HG03108 (cell line): ENCODE results near the gene APBB2.

Source experiments
- ATAC-seq: cut with Tn5 transposase; IDR thresholded peaks from one replicate; pipeline ENCODE4 v1.9.1; 2021; ENCODE audit warnings: moderate library complexity; ENCODE audit not compliant: unreplicated experiment

Gene APBB2

DNA sequence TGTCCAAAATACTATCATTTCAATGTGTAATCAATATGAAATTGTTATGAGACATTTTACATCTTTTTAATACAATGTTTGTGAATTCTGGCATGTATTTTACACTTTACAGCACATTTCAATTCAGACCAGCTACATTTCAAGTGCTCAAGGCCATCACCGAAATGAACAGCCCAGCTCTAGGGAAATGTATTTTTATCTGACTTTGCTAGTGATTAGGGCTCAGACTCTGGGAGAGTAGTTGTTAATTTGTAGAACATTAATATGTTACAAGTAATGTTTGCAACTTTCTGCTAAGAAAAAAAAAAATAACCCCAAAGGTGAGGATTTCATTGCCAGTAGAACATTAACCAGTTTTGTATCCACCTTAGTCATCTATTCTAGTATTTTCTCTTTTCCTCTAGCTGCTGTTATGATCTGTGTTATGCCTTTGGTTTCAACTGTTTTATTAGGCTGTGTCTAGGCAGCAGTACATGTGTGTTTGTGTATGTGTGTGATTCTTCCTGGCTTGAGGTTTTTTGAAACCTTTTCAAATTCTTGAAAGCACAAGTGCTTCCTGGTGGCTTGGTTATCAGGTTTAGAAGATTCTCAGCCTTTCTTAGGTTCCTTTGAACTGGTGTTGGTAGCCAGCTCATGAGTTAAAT is 338.7 kb downstream of the APBB2 start:
- peak; percentile 64 for ATAC-seq

GRCh38 chr4:40874901-40875300 is 339.4 kb downstream of the APBB2 start:
- ATAC-seq, result no peak

DNA sequence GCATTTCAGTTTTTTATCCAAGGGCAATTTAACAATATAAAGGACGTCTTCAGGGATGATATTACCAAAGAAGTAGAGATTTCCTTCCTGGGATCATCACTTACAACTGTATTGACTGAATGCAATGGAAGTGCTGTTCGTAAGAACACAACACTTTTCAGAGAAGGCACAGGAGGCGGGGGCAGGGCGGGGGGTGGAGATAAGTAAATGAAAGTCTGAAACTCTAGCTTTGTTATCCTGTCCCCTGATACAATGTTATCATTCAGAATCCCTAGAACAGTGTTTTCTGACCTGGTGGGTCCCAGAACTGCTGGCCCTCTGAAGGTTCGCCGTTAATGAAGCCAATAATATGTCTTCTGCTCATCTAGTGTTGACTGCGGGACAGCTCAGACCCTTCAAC is 340.0 kb downstream of the APBB2 start:
- ATAC-seq, result no peak

GRCh38 chr4:40871695-40872250 is 342.6 kb downstream of the APBB2 start:
- ATAC-seq, result no peak

- ATAC-seq, result no peak
Observed at GRCh38 chr4:40870150-40870549, 344.2 kb downstream of the APBB2 start.

GRCh38 chr4:40865696-40866095 is 348.6 kb downstream of the APBB2 start:
- no peak for ATAC-seq

GRCh38 chr4:40864531-40864930 is 349.8 kb downstream of the APBB2 start:
- ATAC-seq, result no peak

DNA sequence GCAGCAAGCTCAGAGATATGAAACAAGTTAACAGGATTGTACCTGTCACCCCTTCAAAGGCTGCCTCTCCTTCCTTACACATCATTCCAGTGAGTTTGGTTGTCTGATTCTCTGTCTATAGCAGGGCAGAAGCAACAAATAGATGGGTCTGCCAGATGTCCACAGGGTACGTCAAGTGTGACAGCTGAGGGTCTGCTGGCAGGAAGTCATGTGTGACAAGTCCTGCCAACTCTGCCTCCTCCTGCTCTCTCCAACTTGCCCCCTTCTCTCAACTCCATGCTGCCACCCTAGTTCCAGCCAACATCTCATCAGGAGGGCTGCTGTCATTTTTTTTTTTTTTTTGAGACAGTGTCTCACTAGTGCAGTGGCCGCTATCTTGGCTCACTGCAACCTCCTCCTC is 355.4 kb downstream of the APBB2 start:
- ATAC-seq, result no peak

DNA sequence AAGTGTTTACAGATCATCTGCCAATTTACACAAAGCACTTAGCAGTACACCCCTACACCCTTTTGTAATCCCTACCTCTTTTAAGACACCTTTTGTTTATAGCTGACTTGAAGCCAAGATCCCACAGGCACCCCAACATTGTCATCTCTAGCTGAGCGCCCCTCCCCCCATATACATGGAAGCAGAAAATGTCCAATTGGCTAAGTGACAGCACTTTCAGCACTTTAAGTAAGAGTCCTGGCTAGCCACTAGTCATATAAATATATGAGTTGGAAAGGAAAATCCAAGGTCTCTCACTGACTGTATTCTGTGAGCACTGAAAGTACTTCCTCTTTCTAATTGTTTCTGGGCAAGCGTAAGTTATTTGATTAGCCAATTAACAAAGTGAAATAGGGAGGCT is 356.4 kb downstream of the APBB2 start:
- no peak for ATAC-seq

- peak; percentile 91 for ATAC-seq
Observed at GRCh38 chr4:40856840-40857362, 357.4 kb downstream of the APBB2 start.

DNA sequence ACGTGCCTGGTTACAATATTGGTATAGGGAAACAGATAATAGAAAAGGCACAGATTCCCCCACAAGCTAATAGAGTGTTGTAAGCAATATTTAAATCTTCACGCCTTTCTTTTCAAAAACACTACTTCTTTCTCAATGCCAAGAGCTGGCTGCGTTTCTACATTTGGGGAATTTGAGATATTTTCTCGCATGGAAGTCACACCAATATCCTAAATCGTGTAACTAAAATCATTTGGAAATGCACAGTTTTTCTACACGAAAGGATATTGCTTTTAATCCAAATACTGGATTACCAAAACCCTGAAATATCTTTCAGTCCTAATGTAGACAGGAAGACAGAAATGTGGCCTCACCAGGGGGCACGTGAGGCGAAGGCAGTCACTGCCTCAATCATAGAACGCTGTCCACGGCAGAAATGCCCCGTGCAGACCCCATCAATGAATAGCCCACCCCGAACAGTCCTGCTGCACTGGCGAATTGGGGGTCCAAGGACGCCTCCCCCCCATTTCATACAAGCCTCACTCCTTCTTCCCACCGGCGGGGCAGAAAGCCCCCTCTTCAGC is 358.0 kb downstream of the APBB2 start:
- ATAC-seq, result no peak

GRCh38 chr4:40850496-40850895 is 363.8 kb downstream of the APBB2 start:
- ATAC-seq, result no peak

- no peak for ATAC-seq
Observed at GRCh38 chr4:40848940-40849339, 365.4 kb downstream of the APBB2 start.

- no peak for ATAC-seq
Observed at GRCh38 chr4:40848251-40848650, 366.1 kb downstream of the APBB2 start.

DNA sequence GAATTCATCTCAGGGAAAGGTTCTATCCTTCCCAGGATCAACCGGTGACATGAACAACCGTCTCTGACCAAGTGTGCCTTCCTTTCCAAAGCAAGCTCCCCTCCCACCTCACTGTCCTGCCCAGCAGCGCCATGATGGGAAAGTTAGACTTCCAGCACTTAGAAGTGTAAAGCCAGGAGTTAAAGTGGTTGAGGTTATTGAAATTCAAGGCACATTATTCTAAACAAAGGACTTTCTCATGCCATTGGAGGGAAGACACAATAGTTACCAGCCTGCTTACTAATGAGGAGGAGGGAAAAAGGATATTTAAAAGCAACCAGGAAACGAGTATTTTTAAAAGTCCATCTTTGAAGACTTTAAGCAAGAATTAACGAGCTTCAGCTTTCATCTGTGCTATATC is 367.8 kb downstream of the APBB2 start:
- no peak for ATAC-seq

- ATAC-seq, result no peak
Observed at GRCh38 chr4:40845154-40845835, 369.0 kb downstream of the APBB2 start.

- ATAC-seq, result no peak
Observed at GRCh38 chr4:40844261-40844660, 370.1 kb downstream of the APBB2 start.

- peak; percentile 41 for ATAC-seq
Observed at GRCh38 chr4:40843696-40844095, 370.6 kb downstream of the APBB2 start.

GRCh38 chr4:40842725-40843423 is 371.5 kb downstream of the APBB2 start:
- no peak for ATAC-seq

- no peak for ATAC-seq
Observed at GRCh38 chr4:40842318-40842717, 372.0 kb downstream of the APBB2 start.

- ATAC-seq, result peak; percentile 55
Observed at GRCh38 chr4:40840985-40841571, 373.3 kb downstream of the APBB2 start.
